ENCODE measurements around the gene CDH23.

DNA sequence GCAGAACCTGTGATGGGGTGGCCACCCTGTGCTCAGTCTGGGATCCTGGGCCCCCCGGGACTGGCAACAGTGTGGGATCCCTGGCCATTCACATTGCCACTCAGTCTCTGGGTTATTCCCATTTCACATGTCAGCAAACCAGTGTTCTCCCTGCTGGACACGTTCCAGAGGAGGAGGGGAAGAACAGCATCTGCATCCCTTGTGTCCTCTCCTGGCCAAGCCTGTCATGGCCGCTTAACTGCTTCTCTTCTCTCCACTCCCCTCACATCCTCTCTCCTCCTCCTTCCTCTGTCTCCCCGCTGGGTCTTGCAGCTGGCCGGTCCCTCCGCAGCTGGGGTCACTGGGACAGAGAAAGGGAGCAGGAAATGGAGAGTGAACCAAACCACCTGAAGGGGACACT is 248.5 kb downstream of the CDH23 start:
- TF ChIP-seq, protein P1, sequence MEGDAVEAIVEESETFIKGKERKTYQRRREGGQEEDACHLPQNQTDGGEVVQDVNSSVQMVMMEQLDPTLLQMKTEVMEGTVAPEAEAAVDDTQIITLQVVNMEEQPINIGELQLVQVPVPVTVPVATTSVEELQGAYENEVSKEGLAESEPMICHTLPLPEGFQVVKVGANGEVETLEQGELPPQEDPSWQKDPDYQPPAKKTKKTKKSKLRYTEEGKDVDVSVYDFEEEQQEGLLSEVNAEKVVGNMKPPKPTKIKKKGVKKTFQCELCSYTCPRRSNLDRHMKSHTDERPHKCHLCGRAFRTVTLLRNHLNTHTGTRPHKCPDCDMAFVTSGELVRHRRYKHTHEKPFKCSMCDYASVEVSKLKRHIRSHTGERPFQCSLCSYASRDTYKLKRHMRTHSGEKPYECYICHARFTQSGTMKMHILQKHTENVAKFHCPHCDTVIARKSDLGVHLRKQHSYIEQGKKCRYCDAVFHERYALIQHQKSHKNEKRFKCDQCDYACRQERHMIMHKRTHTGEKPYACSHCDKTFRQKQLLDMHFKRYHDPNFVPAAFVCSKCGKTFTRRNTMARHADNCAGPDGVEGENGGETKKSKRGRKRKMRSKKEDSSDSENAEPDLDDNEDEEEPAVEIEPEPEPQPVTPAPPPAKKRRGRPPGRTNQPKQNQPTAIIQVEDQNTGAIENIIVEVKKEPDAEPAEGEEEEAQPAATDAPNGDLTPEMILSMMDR (IDR thresholded peaks at IDR 0.05): no peak
- no peak for TF ChIP-seq POLR2A (IDR thresholded peaks at IDR 0.05)
